HEK293T (cell line): ENCODE results near the gene GRIFIN.
"Not testable (repeated sequence)": the region's sequence is repeated elsewhere in the genome, so short reads cannot be mapped to it uniquely, and the experiment has no call there.

Experiments
- CTCF ChIA-PET: fragments of 350-600 bp; formaldehyde crosslinking; extraction: SDS; loops from one replicate; lab custom pipeline; 2021; ENCODE audit warnings: antibody characterized with exemption, inconsistent platforms; lab: Yijun Ruan, JAX
- POLR2A ChIA-PET: fragments of 350-600 bp; formaldehyde crosslinking; extraction: SDS; loops from one replicate; lab custom pipeline; 2020; ENCODE audit warnings: antibody characterized with exemption, inconsistent platforms; lab: Yijun Ruan, JAX
- DNase-seq: peaks from one replicate; pipeline ENCODE4 v3.0.0; 2012; ENCODE audit warnings: mixed read lengths; ENCODE audit errors: extremely low spot score
- ARNT ChIP-seq: fragments of 450-650 bp; IDR thresholded peaks from 2 replicates; pipeline ENCODE4 v1.6.1; 2017; ENCODE audit warnings: mild to moderate bottlenecking
- BHLHE40 ChIP-seq: fragments of 450-650 bp; IDR thresholded peaks from 2 replicates; pipeline ENCODE4 v1.6.1; 2016; ENCODE audit warnings: mild to moderate bottlenecking, moderate library complexity, borderline replicate concordance
- CTBP1 ChIP-seq: fragments of 450-650 bp; IDR thresholded peaks from 2 replicates; pipeline ENCODE4 v1.6.1; 2016; ENCODE audit warnings: borderline replicate concordance
- ELF4 ChIP-seq: fragments of 450-650 bp; IDR thresholded peaks from 2 replicates; pipeline ENCODE4 v1.6.1; 2017; ENCODE audit warnings: antibody characterized with exemption
- FOXA1 ChIP-seq: fragments of 450-650 bp; IDR thresholded peaks from 2 replicates; pipeline ENCODE4 v1.6.1; 2016; ENCODE audit warnings: mild to moderate bottlenecking
- FOXK2 ChIP-seq: fragments of 450-650 bp; IDR thresholded peaks from 2 replicates; pipeline ENCODE4 v1.6.1; 2016; ENCODE audit warnings: mild to moderate bottlenecking
- FOXM1 ChIP-seq: fragments of 450-650 bp; IDR thresholded peaks from 2 replicates; pipeline ENCODE4 v1.6.1; 2017; ENCODE audit warnings: mild to moderate bottlenecking, borderline replicate concordance
- HDGF ChIP-seq: fragments of 450-650 bp; IDR thresholded peaks from 2 replicates; pipeline ENCODE4 v1.6.1; 2017; ENCODE audit warnings: antibody characterized with exemption, borderline replicate concordance
- L3MBTL2 ChIP-seq: fragments of 450-650 bp; conservative IDR thresholded peaks from 2 replicates; pipeline ENCODE4 v1.6.1; 2016; ENCODE audit warnings: mild to moderate bottlenecking
- LEF1 ChIP-seq: fragments of 450-650 bp; IDR thresholded peaks from 2 replicates; pipeline ENCODE4 v1.6.1; 2017; ENCODE audit warnings: mild to moderate bottlenecking, borderline replicate concordance
- NFRKB ChIP-seq: fragments of 450-650 bp; IDR thresholded peaks from 2 replicates; pipeline ENCODE4 v1.6.1; 2016; ENCODE audit warnings: mild to moderate bottlenecking, moderate library complexity
- PKNOX1 ChIP-seq: fragments of 450-650 bp; IDR thresholded peaks from 2 replicates; pipeline ENCODE4 v1.6.1; 2016
- SP1 ChIP-seq: fragments of 450-650 bp; IDR thresholded peaks from 2 replicates; pipeline ENCODE4 v1.6.1; 2017
- SUZ12 ChIP-seq: fragments of 450-650 bp; IDR thresholded peaks from 2 replicates; pipeline ENCODE4 v1.6.1; 2016; ENCODE audit warnings: mild to moderate bottlenecking
- TARDBP ChIP-seq: fragments of 450-650 bp; IDR thresholded peaks from 2 replicates; pipeline ENCODE4 v1.6.1; 2016
- ZNF384 ChIP-seq: fragments of 450-650 bp; IDR thresholded peaks from 2 replicates; pipeline ENCODE4 v1.6.1; 2016

The GRIFIN gene

GRCh38 chr7:2471022-2471329, 5.2 kb downstream of the GRIFIN start:
- CTCF ChIA-PET: interaction anchor here (7.9 kb wide), 1 partner anchor 20 kb away, joined by 79 read pairs; no protein-coding TSS in a partner anchor
- POLR2A ChIA-PET: no interaction called here
- TF ChIP-seq CTBP1 (no peak), FOXM1 (no peak), LEF1 (no peak), L3MBTL2 (no peak), TARDBP (no peak), HDGF (no peak), FOXA1 (no peak), PKNOX1 (no peak)
- no peak for DNase-seq

- CTCF ChIA-PET: interaction anchor here (1.1 to 7.9 kb wide), 2 partner anchors 19 to 85 kb away, joined by 3 to 79 read pairs; no protein-coding TSS in a partner anchor
- no peak for DNase-seq
- TF ChIP-seq FOXA1 (no peak), NFRKB (no peak), ARNT (no peak), SP1 (no peak), HDGF (no peak), CTBP1 (no peak), PKNOX1 (no peak)
- POLR2A ChIA-PET: no interaction called here
Measured at GRCh38 chr7:2470204-2471021, 5.8 kb downstream of the GRIFIN start.

GRCh38 chr7:2469460-2470203, 6.6 kb downstream of the GRIFIN start:
- ChIA-PET CTCF (interaction anchor here (0.6 to 7.9 kb wide), 8 partner anchors 11 to 891 kb away, joined by 3 to 79 read pairs (median 3); no protein-coding TSS in a partner anchor), POLR2A (interaction anchor here (1.0 to 1.2 kb wide), 2 partner anchors 19 to 116 kb away, joined by 4 to 9 read pairs; no protein-coding TSS in a partner anchor)
- not testable (repeated sequence) for DNase-seq

- POLR2A ChIA-PET: interaction anchor here (1.0 to 1.2 kb wide), 2 partner anchors 17 to 114 kb away, joined by 4 to 9 read pairs; no protein-coding TSS in a partner anchor
- no peak for TF ChIP-seq FOXM1
- no peak for TF ChIP-seq LEF1
- no peak for TF ChIP-seq PKNOX1
- no peak for TF ChIP-seq SUZ12
- no peak for TF ChIP-seq FOXK2
- no peak for TF ChIP-seq ELF4
- TF ChIP-seq TARDBP: no peak
- no peak for TF ChIP-seq ZNF384
- TF ChIP-seq ARNT: no peak
- TF ChIP-seq CTBP1: no peak
- TF ChIP-seq L3MBTL2: no peak
- no peak for TF ChIP-seq FOXA1
- no peak for TF ChIP-seq HDGF
- TF ChIP-seq NFRKB: no peak
- CTCF ChIA-PET: interaction anchor here (0.5 to 7.9 kb wide), 22 partner anchors 9 to 889 kb away, joined by 3 to 79 read pairs (median 4); no protein-coding TSS in a partner anchor
- no peak for DNase-seq
Measured at GRCh38 chr7:2468227-2468626, 8.0 kb downstream of the GRIFIN start.

GRCh38 chr7:2466675-2467074, 9.5 kb downstream of the GRIFIN start:
- CTCF ChIA-PET: interaction anchor here (7.9 kb wide), 1 partner anchor 16 kb away, joined by 79 read pairs; no protein-coding TSS in a partner anchor
- no peak for TF ChIP-seq PKNOX1
- POLR2A ChIA-PET: no interaction called here
- no peak for DNase-seq

- CTCF ChIA-PET: interaction anchor here (7.9 kb wide), 1 partner anchor 15 kb away, joined by 79 read pairs; no protein-coding TSS in a partner anchor
- POLR2A ChIA-PET: no interaction called here
- DNase-seq: no peak
- TF ChIP-seq NFRKB (no peak), BHLHE40 (no peak), PKNOX1 (no peak), SUZ12 (no peak), FOXM1 (no peak), TARDBP (no peak), ELF4 (no peak), HDGF (no peak), CTBP1 (no peak), SP1 (no peak), FOXK2 (no peak), L3MBTL2 (no peak), ZNF384 (no peak), ARNT (no peak)
Measured at GRCh38 chr7:2465928-2466327, 10.3 kb downstream of the GRIFIN start.
